ENCODE measurements around the gene TRIM56. TPM values are rescaled to one million over a fixed set of nuclear protein-coding genes. Genes with fewer than 3 reads are reported as not detected.
A peak's percentile ranks its signal among the peaks of the same experiment; 100 is the strongest.

Gene TRIM56
- total and polyA plus RNA-seq, 9 of the 15 experiments (the other 6 are each of a cell fraction or from before 2014, with no cell fraction given), result 2.0 to 29.7 (median 11.6) TPM

DNA sequence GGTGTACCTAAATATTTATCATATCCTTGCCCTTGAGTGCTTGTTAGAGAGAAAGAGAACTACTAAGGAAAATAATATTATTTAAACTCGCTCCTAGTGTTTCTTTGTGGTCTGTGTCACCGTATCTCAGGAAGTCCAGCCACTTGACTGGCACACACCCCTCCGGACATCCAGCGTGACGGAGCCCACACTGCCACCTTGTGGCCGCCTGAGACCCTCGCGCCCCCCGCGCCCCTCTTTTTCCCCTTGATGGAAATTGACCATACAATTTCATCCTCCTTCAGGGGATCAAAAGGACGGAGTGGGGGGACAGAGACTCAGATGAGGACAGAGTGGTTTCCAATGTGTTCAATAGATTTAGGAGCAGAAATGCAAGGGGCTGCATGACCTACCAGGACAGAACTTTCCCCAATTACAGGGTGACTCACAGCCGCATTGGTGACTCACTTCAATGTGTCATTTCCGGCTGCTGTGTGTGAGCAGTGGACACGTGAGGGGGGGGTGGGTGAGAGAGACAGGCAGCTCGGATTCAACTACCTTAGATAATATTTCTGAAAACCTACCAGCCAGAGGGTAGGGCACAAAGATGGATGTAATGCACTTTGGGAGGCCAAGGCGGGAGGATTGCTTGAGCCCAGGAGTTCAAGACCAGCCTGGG, 53.1 kb downstream of the TRIM56 start (continued):
- TF ChIP-seq ZFP1 (CRISPR knock-in tag; IDR thresholded peaks at IDR 0.05) (no peak), RFX1 (IDR thresholded peaks at IDR 0.05) (no peak), CBX3 (IDR thresholded peaks at IDR 0.05; ENCODE audit: borderline replicate concordance in 1 of 2, low read length in 2 of 2) (peak in 1 of 2 experiments; percentile 39; a peak in 1 of 3 replicates), TEAD4 (IDR thresholded peaks at IDR 0.05; ENCODE audit: low read length) (peak; percentile 59; the same call in 1 of the 2 replicates), TEAD4 (CRISPR knock-in tag; IDR thresholded peaks at IDR 0.05; ENCODE audit: borderline replicate concordance) (no peak), ZNF586 (CRISPR knock-in tag; conservative IDR thresholded peaks at IDR 0.05) (no peak), TGIF2 (CRISPR knock-in tag; IDR thresholded peaks at IDR 0.05) (no peak), ZNF76 (CRISPR knock-in tag; IDR thresholded peaks at IDR 0.05; ENCODE audit: borderline replicate concordance) (0 out of 2 replicates have a peak, but pooled peaks have one; percentile 31), NCOA6 (IDR thresholded peaks at IDR 0.05) (peak; percentile 51; the same call in 1 of the 2 replicates), CHD2 (IDR thresholded peaks at IDR 0.05; ENCODE audit: low read depth, low read length) (peak; percentile 30; the same call in 1 of the 2 replicates), NBN (IDR thresholded peaks at IDR 0.05; ENCODE audit: low read depth) (peak; percentile 94), SRF (CRISPR knock-in tag; IDR thresholded peaks at IDR 0.05) (peak in 1 of 2 experiments; percentile 18; a peak in 1 of 4 replicates), MYNN (IDR thresholded peaks at IDR 0.05) (peak; percentile 85; the same call in 1 of the 2 replicates), MYNN (CRISPR knock-in tag; IDR thresholded peaks at IDR 0.05) (no peak), SUPT5H (IDR thresholded peaks at IDR 0.05) (peak; percentile 77), BRD9 (IDR thresholded peaks at IDR 0.05; ENCODE audit: low read depth, partially characterized antibody) (peak; percentile 100), XRCC5 (IDR thresholded peaks at IDR 0.05; ENCODE audit: low read depth, low read length) (peak; percentile 96), MECOM (CRISPR knock-in tag; IDR thresholded peaks at IDR 0.05) (no peak), SRSF3 (IDR thresholded peaks at IDR 0.05; ENCODE audit: insufficient read depth, low read length) (no peak), TARDBP (IDR thresholded peaks at IDR 0.05) (peak; percentile 70; the same call in 1 of the 2 replicates), STAG1 (CRISPR knock-in tag; IDR thresholded peaks at IDR 0.05; ENCODE audit: borderline replicate concordance) (no peak), MTA1 (IDR thresholded peaks at IDR 0.05; ENCODE audit: borderline replicate concordance) (peak; percentile 92)
- TF ChIP-seq, protein P1, sequence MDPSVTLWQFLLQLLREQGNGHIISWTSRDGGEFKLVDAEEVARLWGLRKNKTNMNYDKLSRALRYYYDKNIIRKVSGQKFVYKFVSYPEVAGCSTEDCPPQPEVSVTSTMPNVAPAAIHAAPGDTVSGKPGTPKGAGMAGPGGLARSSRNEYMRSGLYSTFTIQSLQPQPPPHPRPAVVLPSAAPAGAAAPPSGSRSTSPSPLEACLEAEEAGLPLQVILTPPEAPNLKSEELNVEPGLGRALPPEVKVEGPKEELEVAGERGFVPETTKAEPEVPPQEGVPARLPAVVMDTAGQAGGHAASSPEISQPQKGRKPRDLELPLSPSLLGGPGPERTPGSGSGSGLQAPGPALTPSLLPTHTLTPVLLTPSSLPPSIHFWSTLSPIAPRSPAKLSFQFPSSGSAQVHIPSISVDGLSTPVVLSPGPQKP (CRISPR knock-in tag; IDR thresholded peaks at IDR 0.05), result no peak
- TF ChIP-seq, protein P2, sequence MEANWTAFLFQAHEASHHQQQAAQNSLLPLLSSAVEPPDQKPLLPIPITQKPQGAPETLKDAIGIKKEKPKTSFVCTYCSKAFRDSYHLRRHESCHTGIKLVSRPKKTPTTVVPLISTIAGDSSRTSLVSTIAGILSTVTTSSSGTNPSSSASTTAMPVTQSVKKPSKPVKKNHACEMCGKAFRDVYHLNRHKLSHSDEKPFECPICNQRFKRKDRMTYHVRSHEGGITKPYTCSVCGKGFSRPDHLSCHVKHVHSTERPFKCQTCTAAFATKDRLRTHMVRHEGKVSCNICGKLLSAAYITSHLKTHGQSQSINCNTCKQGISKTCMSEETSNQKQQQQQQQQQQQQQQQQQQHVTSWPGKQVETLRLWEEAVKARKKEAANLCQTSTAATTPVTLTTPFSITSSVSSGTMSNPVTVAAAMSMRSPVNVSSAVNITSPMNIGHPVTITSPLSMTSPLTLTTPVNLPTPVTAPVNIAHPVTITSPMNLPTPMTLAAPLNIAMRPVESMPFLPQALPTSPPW (CRISPR knock-in tag; IDR thresholded peaks at IDR 0.05), result peak; percentile 94
- TF ChIP-seq, protein P3, sequence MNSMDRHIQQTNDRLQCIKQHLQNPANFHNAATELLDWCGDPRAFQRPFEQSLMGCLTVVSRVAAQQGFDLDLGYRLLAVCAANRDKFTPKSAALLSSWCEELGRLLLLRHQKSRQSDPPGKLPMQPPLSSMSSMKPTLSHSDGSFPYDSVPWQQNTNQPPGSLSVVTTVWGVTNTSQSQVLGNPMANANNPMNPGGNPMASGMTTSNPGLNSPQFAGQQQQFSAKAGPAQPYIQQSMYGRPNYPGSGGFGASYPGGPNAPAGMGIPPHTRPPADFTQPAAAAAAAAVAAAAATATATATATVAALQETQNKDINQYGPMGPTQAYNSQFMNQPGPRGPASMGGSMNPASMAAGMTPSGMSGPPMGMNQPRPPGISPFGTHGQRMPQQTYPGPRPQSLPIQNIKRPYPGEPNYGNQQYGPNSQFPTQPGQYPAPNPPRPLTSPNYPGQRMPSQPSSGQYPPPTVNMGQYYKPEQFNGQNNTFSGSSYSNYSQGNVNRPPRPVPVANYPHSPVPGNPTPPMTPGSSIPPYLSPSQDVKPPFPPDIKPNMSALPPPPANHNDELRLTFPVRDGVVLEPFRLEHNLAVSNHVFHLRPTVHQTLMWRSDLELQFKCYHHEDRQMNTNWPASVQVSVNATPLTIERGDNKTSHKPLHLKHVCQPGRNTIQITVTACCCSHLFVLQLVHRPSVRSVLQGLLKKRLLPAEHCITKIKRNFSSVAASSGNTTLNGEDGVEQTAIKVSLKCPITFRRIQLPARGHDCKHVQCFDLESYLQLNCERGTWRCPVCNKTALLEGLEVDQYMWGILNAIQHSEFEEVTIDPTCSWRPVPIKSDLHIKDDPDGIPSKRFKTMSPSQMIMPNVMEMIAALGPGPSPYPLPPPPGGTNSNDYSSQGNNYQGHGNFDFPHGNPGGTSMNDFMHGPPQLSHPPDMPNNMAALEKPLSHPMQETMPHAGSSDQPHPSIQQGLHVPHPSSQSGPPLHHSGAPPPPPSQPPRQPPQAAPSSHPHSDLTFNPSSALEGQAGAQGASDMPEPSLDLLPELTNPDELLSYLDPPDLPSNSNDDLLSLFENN (IDR thresholded peaks at IDR 0.05; ENCODE audit: low read depth in 2 of 2, low read length in 2 of 2), result 0 out of 4 replicates have a peak, but pooled peaks of 1 of the 2 experiments have one; percentile 60

Data from K562 (cell line).